ENCODE results near the gene OLIG2.

DNA sequence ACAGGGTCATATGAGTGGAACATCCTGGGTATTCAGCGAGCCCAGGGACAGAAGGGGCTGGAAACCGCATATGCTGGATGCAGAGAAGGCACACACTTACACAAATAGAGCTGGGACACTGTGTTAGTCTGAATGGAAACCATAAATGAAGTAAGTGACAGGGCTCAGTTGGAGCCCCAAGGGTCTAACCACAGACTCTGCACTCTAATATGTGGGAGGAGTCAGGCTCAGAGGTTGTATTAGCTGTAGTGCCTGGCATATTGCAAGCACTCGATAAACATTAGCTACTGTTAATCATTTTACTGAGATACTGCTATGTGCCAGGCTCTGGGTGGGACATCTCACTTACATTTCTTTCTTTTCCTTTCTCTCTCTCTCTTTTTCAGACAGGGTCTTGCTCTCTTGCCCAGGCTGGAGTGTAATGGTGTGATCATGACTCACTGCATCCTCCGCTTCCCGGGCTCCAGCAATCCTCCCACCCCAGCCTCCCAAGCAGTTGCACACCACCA is 37.7 kb downstream of the OLIG2 start:
- no peak for TF ChIP-seq GABPA (IDR thresholded peaks at IDR 0.05; ENCODE audit: low read depth)
- TF ChIP-seq, protein P1, sequence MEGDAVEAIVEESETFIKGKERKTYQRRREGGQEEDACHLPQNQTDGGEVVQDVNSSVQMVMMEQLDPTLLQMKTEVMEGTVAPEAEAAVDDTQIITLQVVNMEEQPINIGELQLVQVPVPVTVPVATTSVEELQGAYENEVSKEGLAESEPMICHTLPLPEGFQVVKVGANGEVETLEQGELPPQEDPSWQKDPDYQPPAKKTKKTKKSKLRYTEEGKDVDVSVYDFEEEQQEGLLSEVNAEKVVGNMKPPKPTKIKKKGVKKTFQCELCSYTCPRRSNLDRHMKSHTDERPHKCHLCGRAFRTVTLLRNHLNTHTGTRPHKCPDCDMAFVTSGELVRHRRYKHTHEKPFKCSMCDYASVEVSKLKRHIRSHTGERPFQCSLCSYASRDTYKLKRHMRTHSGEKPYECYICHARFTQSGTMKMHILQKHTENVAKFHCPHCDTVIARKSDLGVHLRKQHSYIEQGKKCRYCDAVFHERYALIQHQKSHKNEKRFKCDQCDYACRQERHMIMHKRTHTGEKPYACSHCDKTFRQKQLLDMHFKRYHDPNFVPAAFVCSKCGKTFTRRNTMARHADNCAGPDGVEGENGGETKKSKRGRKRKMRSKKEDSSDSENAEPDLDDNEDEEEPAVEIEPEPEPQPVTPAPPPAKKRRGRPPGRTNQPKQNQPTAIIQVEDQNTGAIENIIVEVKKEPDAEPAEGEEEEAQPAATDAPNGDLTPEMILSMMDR (IDR thresholded peaks at IDR 0.05; ENCODE audit: insufficient read depth, low read length) = no peak
- no peak for TF ChIP-seq POLR2AphosphoS5 (IDR thresholded peaks at IDR 0.05; ENCODE audit: low read depth)
- no peak for TF ChIP-seq SPI1 (IDR thresholded peaks at IDR 0.05; ENCODE audit: borderline replicate concordance, low read depth)
- TF ChIP-seq, protein P2, sequence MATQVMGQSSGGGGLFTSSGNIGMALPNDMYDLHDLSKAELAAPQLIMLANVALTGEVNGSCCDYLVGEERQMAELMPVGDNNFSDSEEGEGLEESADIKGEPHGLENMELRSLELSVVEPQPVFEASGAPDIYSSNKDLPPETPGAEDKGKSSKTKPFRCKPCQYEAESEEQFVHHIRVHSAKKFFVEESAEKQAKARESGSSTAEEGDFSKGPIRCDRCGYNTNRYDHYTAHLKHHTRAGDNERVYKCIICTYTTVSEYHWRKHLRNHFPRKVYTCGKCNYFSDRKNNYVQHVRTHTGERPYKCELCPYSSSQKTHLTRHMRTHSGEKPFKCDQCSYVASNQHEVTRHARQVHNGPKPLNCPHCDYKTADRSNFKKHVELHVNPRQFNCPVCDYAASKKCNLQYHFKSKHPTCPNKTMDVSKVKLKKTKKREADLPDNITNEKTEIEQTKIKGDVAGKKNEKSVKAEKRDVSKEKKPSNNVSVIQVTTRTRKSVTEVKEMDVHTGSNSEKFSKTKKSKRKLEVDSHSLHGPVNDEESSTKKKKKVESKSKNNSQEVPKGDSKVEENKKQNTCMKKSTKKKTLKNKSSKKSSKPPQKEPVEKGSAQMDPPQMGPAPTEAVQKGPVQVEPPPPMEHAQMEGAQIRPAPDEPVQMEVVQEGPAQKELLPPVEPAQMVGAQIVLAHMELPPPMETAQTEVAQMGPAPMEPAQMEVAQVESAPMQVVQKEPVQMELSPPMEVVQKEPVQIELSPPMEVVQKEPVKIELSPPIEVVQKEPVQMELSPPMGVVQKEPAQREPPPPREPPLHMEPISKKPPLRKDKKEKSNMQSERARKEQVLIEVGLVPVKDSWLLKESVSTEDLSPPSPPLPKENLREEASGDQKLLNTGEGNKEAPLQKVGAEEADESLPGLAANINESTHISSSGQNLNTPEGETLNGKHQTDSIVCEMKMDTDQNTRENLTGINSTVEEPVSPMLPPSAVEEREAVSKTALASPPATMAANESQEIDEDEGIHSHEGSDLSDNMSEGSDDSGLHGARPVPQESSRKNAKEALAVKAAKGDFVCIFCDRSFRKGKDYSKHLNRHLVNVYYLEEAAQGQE (IDR thresholded peaks at IDR 0.05; ENCODE audit: insufficient replicate concordance, low read depth) = no peak
